GM12873 (cell line): ENCODE measurements around the gene FGFR3.

Source experiments
- CTCF ChIP-seq: IDR thresholded peaks from 2 replicates; pipeline ENCODE4 v1.5.1; 2012; ENCODE audit warnings: low read depth, mild to moderate bottlenecking, moderate library complexity, low read length, control low read depth; ENCODE audit not compliant: insufficient read depth; ENCODE audit errors: missing control alignments

FGFR3 gene

GRCh38 chr4:1751919-1752283 lies 41.2 kb upstream of the FGFR3 start:
- no peak for TF ChIP-seq CTCF

GRCh38 chr4:1752284-1753041 lies 40.6 kb upstream of the FGFR3 start:
- no peak for TF ChIP-seq CTCF

GRCh38 chr4:1753294-1753696 lies 39.8 kb upstream of the FGFR3 start:
- no peak for TF ChIP-seq CTCF

GRCh38 chr4:1753697-1754311 lies 39.3 kb upstream of the FGFR3 start:
- no peak for TF ChIP-seq CTCF

GRCh38 chr4:1754336-1754735 lies 38.8 kb upstream of the FGFR3 start:
- no peak for TF ChIP-seq CTCF

GRCh38 chr4:1755297-1755696 lies 37.8 kb upstream of the FGFR3 start:
- no peak for TF ChIP-seq CTCF

GRCh38 chr4:1756079-1756478 lies 37.0 kb upstream of the FGFR3 start:
- TF ChIP-seq CTCF = no peak
